Body of pancreas (tissue), 4 donors: Measurements from ENCODE around the gene MAPK9. TPM values are rescaled to one million over a fixed set of nuclear protein-coding genes. Genes with fewer than 3 reads are reported as not detected.

Source experiments
- ATAC-seq: fragments of 150-250 bp; one replicate; pipeline ENCODE4 v1.9.1; 2016
- DNase-seq, 4 donors: peaks; one replicate each; pipeline ENCODE4 v3.0.0-alpha.2; 2019
- H3K27ac ChIP-seq, 4 donors: fragments of 200-600 bp; sonication (generic); 1 replicate in 3 of 4; 2 replicates in 1 of 4; pipeline versions ENCODE4 v1.5.1 to v1.6.1; 2016 to 2019; ENCODE audit warnings: mild to moderate bottlenecking in 1 of 4, mixed read lengths in 1 of 4, moderate library complexity in 1 of 4
- H3K27me3 ChIP-seq, 2 donors: fragments of 200-600 bp; sonication (generic); one replicate each; pipeline ENCODE4 v1.6.0; 2016; ENCODE audit warnings: mild to moderate bottlenecking in 1 of 2
- H3K36me3 ChIP-seq, 2 donors: fragments of 200-600 bp; sonication (generic); replicated peaks in 1 of 2; 2 replicates each; pipeline ENCODE4 v1.5.1; 2016; ENCODE audit warnings: low read depth in 2 of 2; ENCODE audit not compliant: insufficient read depth in 1 of 2
- H3K4me1 ChIP-seq: fragments of 200-600 bp; sonication (generic); one replicate; pipeline ENCODE4 v1.6.0; 2016
- H3K4me3 ChIP-seq, 2 donors: fragments of 200-600 bp; sonication (generic); 1 replicate in 1 of 2; 2 replicates in 1 of 2; pipeline ENCODE4 v1.5.1; 2016 to 2019
- H3K9me3 ChIP-seq, 3 donors: fragments of 200-600 bp; sonication (generic); 1 replicate in 2 of 3; 2 replicates in 1 of 3; pipeline ENCODE4 v1.5.1; 2016
- CTCF ChIP-seq, 7 experiments: fragments of 450-650 bp in 4 of 7; fragments of 200-600 bp in 3 of 7; sonication (generic) in 3 of 7; IDR thresholded peaks; one replicate each; pipeline ENCODE4 v1.5.1; 2016 to 2019; ENCODE audit warnings: antibody characterized with exemption in 7 of 7
- POLR2A ChIP-seq, 3 donors: fragments of 450-650 bp; IDR thresholded peaks; one replicate each; pipeline ENCODE4 v1.6.1; 2016; ENCODE audit warnings: antibody characterized with exemption in 3 of 3, mild to moderate bottlenecking in 2 of 3
- WGBS, 2 donors: methylation state at CpG; one replicate each; pipeline ENCODE4 v1.1.5; 2017; 5-methylcytosine and 5-hydroxymethylcytosine counted together
- intact Hi-C: fragments of 100-400 bp; cut with DNase I; formaldehyde crosslinking; loops from one replicate; pipeline ENCODE4 v1.15.1; 2023
- total RNA-seq, 2 donors: library from RNA; depleted of rRNA; stranded (reverse); fragments of >200 nt; gene quantifications; one replicate each; pipeline ENCODE4 v1.1.0, GENCODE V29; 2016

The MAPK9 gene
- total RNA-seq, 2 donors from 2014 or later = 20.4 to 33.2 TPM

DNA sequence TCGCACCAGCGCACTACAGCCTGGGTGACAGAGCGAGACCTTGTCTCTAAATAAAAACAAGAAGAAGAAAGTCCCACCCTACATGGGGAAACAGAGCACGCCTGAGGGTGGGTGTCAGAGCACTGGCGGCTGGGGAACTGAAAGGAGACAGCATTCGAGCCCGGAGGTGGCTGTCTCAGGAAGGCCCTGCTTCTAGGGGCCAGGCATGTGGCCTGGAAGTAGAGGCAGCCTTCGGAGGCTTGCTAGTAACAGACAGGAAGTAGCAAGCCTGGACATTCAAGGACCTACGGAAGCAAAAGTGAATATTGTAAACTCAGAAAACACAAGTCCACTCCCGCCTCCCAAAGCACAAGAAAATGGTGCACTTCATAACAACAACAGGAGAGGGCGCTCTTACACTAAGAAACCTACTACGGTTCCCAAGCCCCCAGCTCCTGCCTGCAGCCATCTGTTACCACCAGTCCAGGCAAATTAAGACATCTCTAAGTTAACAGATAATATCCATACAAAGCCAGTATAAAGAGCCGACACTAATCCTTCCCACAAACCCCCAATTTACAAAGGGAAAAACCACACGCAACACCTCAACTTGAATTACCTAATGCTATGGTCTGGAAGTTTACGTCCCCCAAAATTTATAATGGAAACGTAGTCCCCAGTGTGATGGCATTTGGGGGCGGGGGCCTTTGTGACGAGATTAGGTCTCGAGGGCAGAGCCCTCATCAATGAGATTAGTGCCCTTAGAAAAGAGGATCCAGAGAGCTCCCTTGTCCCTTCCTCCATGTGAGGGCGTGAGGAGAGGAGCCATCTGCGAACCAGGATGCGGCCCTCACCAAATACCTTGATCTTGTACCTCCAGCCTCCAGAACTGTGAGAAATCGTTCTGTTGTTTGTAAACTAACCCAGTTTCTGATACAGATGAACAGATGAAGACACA lies 90.6 kb downstream of the MAPK9 start:
- ATAC-seq (no peak), DNase-seq (peak in 3 of 4 donors; percentile 29 to 54 (median 33))
- H3K4me1 ChIP-seq = no peaks in the 10 kb centered on the region
- no peaks in the 10 kb centered on the region for H3K9me3 ChIP-seq
- 58 to 64% methylated on average over 23 of the region's 23 CpGs for WGBS, 2 donors
- no peak overlapping the region for H3K27ac ChIP-seq
- H3K36me3 ChIP-seq = no peaks in the 10 kb centered on the region
- TF ChIP-seq POLR2A (IDR thresholded peaks at IDR 0.05) (no peak), CTCF (IDR thresholded peaks at IDR 0.05) (peak in 5 of 7 experiments; percentile 18 to 58 (median 40))
- H3K27me3 ChIP-seq = no peaks in the 10 kb centered on the region
- H3K4me3 ChIP-seq = no peak overlapping the region
- intact Hi-C loops = no loop called here

DNA sequence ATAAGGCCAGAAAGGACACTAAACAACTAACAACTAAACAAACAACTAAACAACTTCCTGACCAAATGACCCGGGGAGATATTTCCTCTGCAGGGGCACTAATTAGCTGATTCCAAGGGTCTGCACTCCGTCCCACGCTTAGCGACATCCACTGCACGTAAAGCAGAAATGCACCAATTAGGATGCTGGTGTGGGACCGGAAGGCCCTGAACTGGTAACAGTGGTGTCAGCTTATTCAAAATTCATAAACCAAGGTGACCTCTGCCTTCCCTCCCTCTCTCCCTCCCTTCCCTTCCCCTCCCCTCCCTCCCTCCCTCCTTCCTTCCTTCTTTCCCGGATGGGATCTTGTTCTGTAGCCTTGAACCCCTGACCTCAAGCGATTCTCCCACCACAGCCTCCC lies 92.5 kb downstream of the MAPK9 start:
- DNase-seq (no peak), ATAC-seq (no peak)
- WGBS, 2 donors = 55 to 63% methylated on average over 8 of the region's 8 CpGs
- Histone ChIP-seq H3K4me3 (no peak overlapping the region), H3K27ac (no peak overlapping the region), H3K4me1 (no peaks in the 10 kb centered on the region), H3K27me3 (no peaks in the 10 kb centered on the region), H3K9me3 (no peaks in the 10 kb centered on the region), H3K36me3 (no peaks in the 10 kb centered on the region)
- intact Hi-C loops = no loop called here
- TF ChIP-seq POLR2A (IDR thresholded peaks at IDR 0.05) = no peak
- no peak for TF ChIP-seq CTCF (IDR thresholded peaks at IDR 0.05)

- H3K27ac ChIP-seq = no peak overlapping the region
- TF ChIP-seq POLR2A (IDR thresholded peaks at IDR 0.05) (no peak), CTCF (IDR thresholded peaks at IDR 0.05) (no peak)
- DNase-seq (no peak), ATAC-seq (no peak)
- H3K9me3 ChIP-seq = no peaks in the 10 kb centered on the region
- H3K36me3 ChIP-seq = no peaks in the 10 kb centered on the region
- WGBS, 2 donors = 97 to 98% methylated on average over 3 to 4 of the region's 4 CpGs
- H3K4me3 ChIP-seq = no peak overlapping the region
- intact Hi-C loops = no loop called here
- H3K4me1 ChIP-seq = no peaks in the 10 kb centered on the region
- H3K27me3 ChIP-seq = no peaks in the 10 kb centered on the region
Observed at GRCh38 chr5:180198208-180198607, 93.7 kb downstream of the MAPK9 start.

DNA sequence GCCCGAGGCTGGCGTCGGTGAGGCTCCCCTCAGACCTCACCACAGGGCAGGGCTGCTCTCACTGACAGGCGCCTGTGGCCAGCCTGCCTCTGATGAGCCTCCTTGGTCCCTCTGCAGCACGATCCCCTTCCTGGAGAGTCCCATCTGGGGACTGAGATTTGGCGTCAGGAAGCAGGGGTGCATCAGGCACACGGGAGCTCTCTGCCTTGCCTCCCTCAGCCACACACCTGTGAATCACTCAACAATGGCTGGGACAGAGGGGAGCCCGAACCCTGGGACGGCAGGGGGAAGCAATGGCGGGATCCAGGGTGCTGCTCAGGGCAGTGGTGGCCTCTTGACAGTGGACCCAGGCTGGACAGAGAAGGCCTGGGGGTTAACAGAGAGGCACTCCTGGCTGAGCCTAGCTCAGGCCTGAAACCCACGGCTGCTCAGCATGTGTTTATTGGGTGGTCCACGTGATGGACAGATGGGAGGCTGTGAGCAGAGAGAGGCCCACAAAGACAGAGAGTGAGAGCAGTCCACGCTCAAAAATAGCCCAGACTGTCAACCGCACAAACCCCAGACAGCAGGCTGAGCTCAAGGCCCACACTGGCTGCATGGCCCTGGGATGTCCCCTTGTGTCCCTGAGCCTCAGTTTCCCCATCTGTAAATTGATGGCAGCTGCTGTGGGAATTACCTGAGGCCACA lies 94.7 kb downstream of the MAPK9 start:
- Histone ChIP-seq H3K9me3 (no peaks in the 10 kb centered on the region), H3K27me3 (no peaks in the 10 kb centered on the region), H3K36me3 (no peaks in the 10 kb centered on the region), H3K4me1 (no peaks in the 10 kb centered on the region), H3K27ac (no peak overlapping the region), H3K4me3 (no peak overlapping the region)
- intact Hi-C loops = no loop called here
- DNase-seq (no peak), ATAC-seq (no peak)
- TF ChIP-seq POLR2A (IDR thresholded peaks at IDR 0.05) = no peak
- TF ChIP-seq CTCF (IDR thresholded peaks at IDR 0.05) = no peak
- WGBS, 2 donors = 59 to 78% methylated on average over 6 to 14 of the region's 14 CpGs
